K562 (cell line): ENCODE data around the gene ATAD3C. TPM values are rescaled to one million over a fixed set of nuclear protein-coding genes. Genes with fewer than 3 reads are reported as not detected.
A peak's percentile ranks its signal among the peaks of the same experiment; 100 is the strongest.

Experiments
- ATAC-seq: fragments of 200-7000 bp; cut with Tn5 transposase; 3 replicates; pipeline ENCODE4 v1.9.1; 2020; ENCODE audit warnings: moderate library complexity
- BruUV-seq: library from RNA; stranded (reverse); fragments of 400-500 nt; replicated peaks from 2 replicates; lab custom pipeline; 2021; lab: Mats Ljungman, UMichigan
- CTCF ChIA-PET: fragments of 300-600 bp; formaldehyde crosslinking; extraction: SDS; loops from one replicate; lab custom pipeline; 2021; ENCODE audit warnings: low intra/inter-chr PET ratio; lab: Yijun Ruan, JAX
- POLR2A ChIA-PET: fragments of 300-600, 350-650 bp; sonication (Branson Sonifier 250); formaldehyde crosslinking; extraction: SDS; loops from one replicate; lab custom pipeline; 2021; ENCODE audit warnings: antibody characterized with exemption, inconsistent platforms; lab: Yijun Ruan, JAX
- DNase-seq, 4 experiments: peaks; one replicate each; pipeline versions ENCODE4 v3.0.0 to v3.0.0-alpha.2; 2011 to 2018; ENCODE audit warnings: low spot score in 3 of 4, mixed read lengths in 3 of 4; ENCODE audit errors: extremely low read depth in 1 of 4
- FAIRE-seq: peaks from 2 replicates; lab custom pipeline; 2011; peaks lifted over from hg19 to GRCh38; lab: Jason Lieb, UNC
- H2AFZ ChIP-seq: 2 replicates; pipeline ENCODE4 v1.6.0; 2011; ENCODE audit warnings: low read depth, low read length, control low read depth, inconsistent platforms
- H3K27ac ChIP-seq: fragments of 200-600 bp; 3 replicates; pipeline ENCODE4 v1.8.0; 2011; ENCODE audit warnings: low read depth, mild to moderate bottlenecking, control low read depth, inconsistent platforms, low read length, moderate library complexity, mixed read lengths; ENCODE audit errors: extremely low read depth
- H3K27me3 ChIP-seq, 2 experiments: fragments of 300-600 bp in 1 of 2; 2 replicates in 1 of 2; 3 replicates in 1 of 2; pipeline versions ENCODE4 v1.6.0 to v1.8.0; 2011; ENCODE audit warnings: inconsistent platforms in 2 of 2, low read length in 2 of 2, mild to moderate bottlenecking in 1 of 2, mixed read lengths in 1 of 2, moderate library complexity in 1 of 2; ENCODE audit not compliant: control insufficient read depth in 2 of 2, insufficient read depth in 2 of 2
- H3K36me3 ChIP-seq: fragments of 300-600 bp; 3 replicates; pipeline ENCODE4 v1.8.0; 2011; ENCODE audit warnings: mild to moderate bottlenecking, low read length, inconsistent platforms; ENCODE audit not compliant: control insufficient read depth, insufficient read depth
- H3K4me1 ChIP-seq, 2 experiments: fragments of 200-600 bp in 1 of 2; replicated peaks in 1 of 2; 2 replicates in 1 of 2; 3 replicates in 1 of 2; pipeline versions ENCODE4 v1.5.1 to v1.8.0; 2011; ENCODE audit warnings: inconsistent platforms in 2 of 2, low read length in 2 of 2, mild to moderate bottlenecking in 1 of 2, mixed read lengths in 1 of 2, moderate library complexity in 1 of 2; ENCODE audit not compliant: control insufficient read depth in 2 of 2, insufficient read depth in 2 of 2
- H3K4me2 ChIP-seq: 2 replicates; pipeline ENCODE4 v1.6.1; 2011; ENCODE audit warnings: low read length, control low read depth, inconsistent platforms, mixed read lengths; ENCODE audit not compliant: insufficient read depth
- H3K4me3 ChIP-seq: fragments of 200-600 bp; sonication (generic), shearing (Covaris generic); 2 replicates; pipeline ENCODE4 v1.5.1; 2016; ENCODE audit warnings: control low read depth, inconsistent platforms
- H3K79me2 ChIP-seq: fragments of 200-600 bp; 3 replicates; pipeline ENCODE4 v1.8.0; 2011; ENCODE audit warnings: low read length, inconsistent platforms; ENCODE audit not compliant: control insufficient read depth, insufficient read depth
- H3K9ac ChIP-seq, 2 experiments: 2 replicates each; pipeline versions ENCODE4 v1.6.0 to v1.6.1; 2011; ENCODE audit warnings: low read depth in 2 of 2, low read length in 2 of 2, control low read depth in 1 of 2, inconsistent platforms in 1 of 2, mild to moderate bottlenecking in 1 of 2, mixed read lengths in 1 of 2; ENCODE audit not compliant: insufficient read depth in 1 of 2
- H3K9me1 ChIP-seq: one replicate; pipeline ENCODE4 v1.6.0; 2011; ENCODE audit warnings: inconsistent platforms, mild to moderate bottlenecking, low read length, moderate library complexity; ENCODE audit not compliant: control insufficient read depth, insufficient read depth
- H3K9me3 ChIP-seq: replicated peaks from 2 replicates; pipeline ENCODE4 v1.5.1; 2011; ENCODE audit warnings: low read depth, low read length, inconsistent platforms; ENCODE audit not compliant: control insufficient read depth, insufficient read depth
- H4K20me1 ChIP-seq: replicated peaks from 2 replicates; pipeline ENCODE4 v1.6.1; 2011; ENCODE audit warnings: low read length, inconsistent platforms, mixed read lengths; ENCODE audit not compliant: control insufficient read depth, insufficient read depth
- ETS2 ChIP-seq: IDR thresholded peaks from 2 replicates; pipeline ENCODE4 v1.6.1; 2016; ENCODE audit warnings: borderline replicate concordance, missing genetic modification characterization, mild to moderate bottlenecking, moderate library complexity, missing compliant biosample characterization; ENCODE audit not compliant: poor library complexity, severe bottlenecking
- MITF ChIP-seq: IDR thresholded peaks from 2 replicates; pipeline ENCODE4 v1.6.1; 2014; ENCODE audit warnings: antibody characterized with exemption
- WGBS: fragments of 100-300 bp; shearing (Covaris generic); methylation state at CpG from one replicate; pipeline ENCODE4 v1.1.6; 2016; ENCODE audit warnings: low coverage, mixed read lengths; ENCODE audit not compliant: insufficient coverage; ENCODE audit errors: missing lambda C conversion rate; 5-methylcytosine and 5-hydroxymethylcytosine counted together
- in situ Hi-C: fragments of 300-500 bp; cut with MboI; formaldehyde crosslinking; loops from 4 replicates; pipeline ENCODE4 v1.15.0; 2018; ENCODE audit warnings: inconsistent platforms, mixed read lengths
- intact Hi-C: fragments of 100-400 bp; cut with micrococcal nuclease; formaldehyde crosslinking; loops from 2 replicates; pipeline ENCODE4 v1.14.2; 2022
- polyA plus RNA-seq, 8 experiments: library from polyadenylated mRNA; depleted of rRNA in 4 of 8; stranded (reverse) in 5 of 8; unstranded in 3 of 8; fragments of >200 nt; fragmentation: Nextera tagmentation in 2 of 8; fragmentation: Illumina TruSeq in 1 of 8; extraction: Ambion mirVana in 2 of 8; extraction: Trizol in 1 of 8; gene quantifications; 2 replicates each; pipeline versions ENCODE4 v1.2.1 to v1.2.3, GENCODE V29; 2011 to 2014; ENCODE audit warnings: inconsistent platforms in 1 of 8, missing spikeins in 1 of 8
- total RNA-seq, 7 experiments: library from RNA; depleted of rRNA in 6 of 7; stranded (reverse); fragments of >200 nt in 6 of 7; fragmentation: Illumina TruSeq in 2 of 7; extraction: Trizol in 2 of 7; gene quantifications; 2 replicates each; pipeline versions ENCODE4 v1.2.1 to v1.2.3, GENCODE V29; 2011 to 2021; ENCODE audit warnings: low replicate concordance in 1 of 7

Gene ATAD3C
- total and polyA plus RNA-seq, 9 of the 15 experiments (the other 6 are each of a cell fraction or from before 2014, with no cell fraction given), result 0.03 to 0.18 TPM; not detected in 7

- H3K4me1 ChIP-seq, result peaks cover 45 to 85% of the 10 kb centered on the region in 2 experiments
- no peak overlapping the region for H3K4me2 ChIP-seq
- peak overlapping the region in 1 of 2 experiments; percentile 90; a peak in 3 of 4 replicates for H3K9ac ChIP-seq
- H3K36me3 ChIP-seq, result no peaks in the 10 kb centered on the region
- H3K9me1 ChIP-seq, result no peaks in the 10 kb centered on the region
- no peak overlapping the region for H2AFZ ChIP-seq
- POLR2A ChIA-PET, result interaction anchor here (0.5 to 0.9 kb wide), 2 partner anchors 26 to 144 kb away, joined by 3 to 6 read pairs; no protein-coding TSS in a partner anchor
- H3K9me3 ChIP-seq, result no peaks in the 10 kb centered on the region
- H3K79me2 ChIP-seq, result no peaks in the 10 kb centered on the region; the same call in 2 of the 3 replicates
- DNase-seq (no peak), ATAC-seq (no peak), FAIRE-seq (no peak)
- intact Hi-C loops, result no loop called here
- H3K4me3 ChIP-seq, result no peak overlapping the region
- no peaks in the 10 kb centered on the region for H4K20me1 ChIP-seq
- H3K27ac ChIP-seq, result peak overlapping the region; percentile 57; the same call in 1 of the 3 replicates
- 85% methylated on average over 23 of the region's 28 CpGs for WGBS
- in situ Hi-C loops, result no loop called here
- TF ChIP-seq ETS2 (tag), result no peak
- 0 out of 2 replicates have a peak, but pooled peaks have one; percentile 8 for TF ChIP-seq MITF
- BruUV-seq, result no TSS peak
- CTCF ChIA-PET, result interaction anchor here (0.6 kb wide), 1 partner anchor 33 kb away, joined by 3 read pairs; no protein-coding TSS in a partner anchor
- H3K27me3 ChIP-seq, result no peaks in the 10 kb centered on the region
Observed at GRCh38 chr1:1432274-1432950, 17.1 kb upstream of the ATAD3C start.
